ENCODE results near the gene RBM28. TPM values are rescaled to one million over a fixed set of nuclear protein-coding genes. Genes with fewer than 3 reads are reported as not detected.
A peak's percentile ranks its signal among the peaks of the same experiment; 100 is the strongest.

The RBM28 gene
- total RNA-seq, 1 donor from 2014 or later: 35.7 TPM

- no peak overlapping the region for H3K4me3 ChIP-seq
- H3K27ac ChIP-seq (replicated peaks): no peak overlapping the region
- intact Hi-C loops (cut with micrococcal nuclease): no loop called here
Measured at GRCh38 chr7:128268233-128268632, 75.5 kb downstream of the RBM28 start.

GRCh38 chr7:128267595-128267924 is 76.1 kb downstream of the RBM28 start:
- Histone ChIP-seq H3K27ac (replicated peaks) (no peak overlapping the region), H3K4me1 (peaks cover 33% of the 10 kb centered on the region), H3K9me3 (replicated peaks) (no peaks in the 10 kb centered on the region), H3K27me3 (ENCODE audit: low read depth) (peaks cover 98% of the 10 kb centered on the region), H3K36me3 (no peaks in the 10 kb centered on the region), H3K4me3 (peak overlapping the region; percentile 25)
- intact Hi-C loops (cut with micrococcal nuclease): no loop called here
- DNase-seq: no peak
- TF ChIP-seq CTCF (IDR thresholded peaks at IDR 0.05; ENCODE audit: borderline replicate concordance): no peak

More at GRCh38 chr7:128268233-128268632, 75.5 kb downstream of the RBM28 start:
- no peak for TF ChIP-seq CTCF (IDR thresholded peaks at IDR 0.05; ENCODE audit: borderline replicate concordance)
- no peaks in the 10 kb centered on the region for H3K36me3 ChIP-seq
- peaks cover 33% of the 10 kb centered on the region for H3K4me1 ChIP-seq
- no peaks in the 10 kb centered on the region for H3K9me3 ChIP-seq (replicated peaks)
- no peak for DNase-seq
- peaks cover 98% of the 10 kb centered on the region for H3K27me3 ChIP-seq (ENCODE audit: low read depth)

DNA sequence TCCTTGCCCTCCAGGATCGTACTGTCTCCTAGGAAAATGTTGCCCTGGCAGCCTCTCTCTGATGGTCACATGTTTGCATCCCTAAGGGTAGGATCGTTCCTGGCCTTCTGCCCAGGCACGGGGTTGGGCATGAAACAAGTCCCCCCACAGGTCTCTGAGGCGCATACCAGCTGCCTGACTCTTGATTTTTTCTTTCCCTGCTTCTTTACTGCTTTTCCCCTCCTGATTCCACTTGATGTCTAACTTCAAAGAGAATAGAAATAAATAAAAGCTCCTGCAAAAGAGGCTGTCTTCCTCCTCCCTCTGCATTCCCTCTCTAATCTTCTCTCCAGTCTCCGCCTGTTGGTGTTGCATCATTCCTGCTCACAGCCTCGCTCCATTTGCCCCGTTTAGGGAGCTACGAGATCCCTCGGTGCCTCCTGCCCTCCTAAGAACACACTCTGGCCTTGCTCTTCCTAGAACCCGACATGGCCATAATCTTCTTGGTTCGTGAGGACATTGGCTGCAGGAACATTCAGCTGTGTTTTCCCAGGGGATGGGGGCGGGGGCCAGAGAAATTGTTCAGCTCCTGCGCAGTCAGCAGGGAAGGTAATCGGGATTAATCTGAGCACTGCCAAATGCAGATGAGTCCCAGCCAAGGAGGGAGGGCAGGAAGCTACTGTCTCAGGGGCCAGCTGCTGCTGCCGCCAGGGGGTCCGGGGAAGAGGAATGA is 76.7 kb downstream of the RBM28 start:
- H3K9me3 ChIP-seq (replicated peaks): no peaks in the 10 kb centered on the region
- TF ChIP-seq CTCF (IDR thresholded peaks at IDR 0.05; ENCODE audit: borderline replicate concordance): no peak
- H3K4me3 ChIP-seq: peak overlapping the region; percentile 25
- no peaks in the 10 kb centered on the region for H3K36me3 ChIP-seq
- H3K4me1 ChIP-seq: peaks cover 30% of the 10 kb centered on the region
- peaks cover 98% of the 10 kb centered on the region for H3K27me3 ChIP-seq (ENCODE audit: low read depth)
- H3K27ac ChIP-seq (replicated peaks): no peak overlapping the region
- intact Hi-C loops (cut with micrococcal nuclease): no loop called here
- peak; percentile 54 for DNase-seq

DNA sequence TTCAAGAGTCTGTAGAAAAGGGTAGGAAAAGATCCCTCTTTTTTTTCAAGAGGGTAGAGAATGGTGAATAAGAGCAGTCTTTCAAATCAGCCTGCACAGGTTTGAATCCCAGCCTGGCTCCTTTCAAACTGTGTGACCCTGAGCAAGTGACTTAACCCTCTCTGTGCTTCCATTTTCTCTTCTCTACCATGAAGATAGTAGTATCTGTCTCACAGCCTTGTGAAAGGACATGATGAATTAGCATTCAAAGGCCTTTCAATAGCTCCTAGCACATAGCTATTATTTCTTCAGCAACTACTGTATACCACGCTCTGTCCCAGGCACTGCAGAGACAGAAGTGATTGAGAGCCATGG is 77.2 kb downstream of the RBM28 start:
- H3K4me3 ChIP-seq: peak overlapping the region; percentile 25
- TF ChIP-seq CTCF (IDR thresholded peaks at IDR 0.05; ENCODE audit: borderline replicate concordance): no peak
- intact Hi-C loops (cut with micrococcal nuclease): no loop called here
- H3K27ac ChIP-seq (replicated peaks): no peak overlapping the region
- H3K9me3 ChIP-seq (replicated peaks): no peaks in the 10 kb centered on the region
- H3K27me3 ChIP-seq (ENCODE audit: low read depth): peaks cover 97% of the 10 kb centered on the region
- peaks cover 25% of the 10 kb centered on the region for H3K4me1 ChIP-seq
- H3K36me3 ChIP-seq: no peaks in the 10 kb centered on the region
- DNase-seq: no peak

DNA sequence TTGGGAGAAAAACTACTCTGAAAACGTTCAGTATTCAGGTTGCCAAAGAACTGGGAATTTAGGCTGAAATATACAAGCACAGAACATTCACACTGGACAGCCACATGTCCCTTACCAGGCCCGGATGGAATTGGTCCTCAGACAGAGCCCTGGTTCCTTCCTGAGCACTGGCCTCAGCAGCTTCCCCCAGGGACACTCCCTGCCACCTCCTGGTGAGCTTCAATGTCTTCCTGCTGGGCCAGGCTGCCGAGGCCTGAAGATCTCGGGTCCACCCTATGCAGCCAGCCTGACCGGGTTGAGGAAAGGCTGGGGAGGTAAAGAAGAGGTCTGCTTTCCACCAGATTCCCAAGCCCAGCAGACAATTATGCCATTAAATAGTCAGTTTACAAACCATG is 77.8 kb downstream of the RBM28 start:
- Histone ChIP-seq H3K36me3 (no peaks in the 10 kb centered on the region), H3K9me3 (replicated peaks) (no peaks in the 10 kb centered on the region), H3K4me1 (peaks cover 19% of the 10 kb centered on the region), H3K27ac (replicated peaks) (no peak overlapping the region), H3K4me3 (no peak overlapping the region), H3K27me3 (ENCODE audit: low read depth) (peaks cover 91% of the 10 kb centered on the region)
- no peak for DNase-seq
- intact Hi-C loops (cut with micrococcal nuclease): no loop called here
- no peak for TF ChIP-seq CTCF (IDR thresholded peaks at IDR 0.05; ENCODE audit: borderline replicate concordance)

All from left ventricle myocardium inferior (tissue), 1 donor.